B cell (primary cell): ENCODE data around the gene SERP1.

Experiments
- EZH2 ChIP-seq: IDR thresholded peaks from 2 replicates; pipeline ENCODE4 v1.6.1; 2012; ENCODE audit warnings: borderline replicate concordance, low read depth, mild to moderate bottlenecking, moderate library complexity, low read length; ENCODE audit not compliant: insufficient read depth, poor library complexity, severe bottlenecking
- TF ChIP-seq, protein P1 (sequence below): fragments of 200-600 bp; IDR thresholded peaks from one replicate; pipeline ENCODE4 v1.8.0; 2022; ENCODE audit warnings: antibody characterized with exemption, mild to moderate bottlenecking

DNA sequence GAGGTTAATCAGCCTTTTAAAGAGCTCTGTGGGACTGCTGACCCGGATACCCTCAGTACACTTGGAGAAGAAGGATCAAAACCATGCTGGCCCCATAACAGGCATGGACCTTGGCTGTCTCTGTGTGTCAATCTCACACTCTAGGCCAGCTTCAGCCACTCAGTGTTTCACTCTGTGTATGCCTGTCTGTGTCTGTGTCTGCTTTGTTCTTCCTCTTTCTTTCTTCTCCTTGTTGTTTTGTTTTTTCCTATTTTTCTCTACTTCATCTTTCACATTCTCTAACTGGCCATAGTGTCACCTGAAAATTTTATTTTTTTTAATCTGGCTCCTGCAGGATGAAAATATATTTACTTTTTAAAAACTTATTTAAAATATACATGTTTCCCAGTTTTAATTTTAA lies 51.1 kb downstream of the SERP1 start:
- TF ChIP-seq, protein P1, sequence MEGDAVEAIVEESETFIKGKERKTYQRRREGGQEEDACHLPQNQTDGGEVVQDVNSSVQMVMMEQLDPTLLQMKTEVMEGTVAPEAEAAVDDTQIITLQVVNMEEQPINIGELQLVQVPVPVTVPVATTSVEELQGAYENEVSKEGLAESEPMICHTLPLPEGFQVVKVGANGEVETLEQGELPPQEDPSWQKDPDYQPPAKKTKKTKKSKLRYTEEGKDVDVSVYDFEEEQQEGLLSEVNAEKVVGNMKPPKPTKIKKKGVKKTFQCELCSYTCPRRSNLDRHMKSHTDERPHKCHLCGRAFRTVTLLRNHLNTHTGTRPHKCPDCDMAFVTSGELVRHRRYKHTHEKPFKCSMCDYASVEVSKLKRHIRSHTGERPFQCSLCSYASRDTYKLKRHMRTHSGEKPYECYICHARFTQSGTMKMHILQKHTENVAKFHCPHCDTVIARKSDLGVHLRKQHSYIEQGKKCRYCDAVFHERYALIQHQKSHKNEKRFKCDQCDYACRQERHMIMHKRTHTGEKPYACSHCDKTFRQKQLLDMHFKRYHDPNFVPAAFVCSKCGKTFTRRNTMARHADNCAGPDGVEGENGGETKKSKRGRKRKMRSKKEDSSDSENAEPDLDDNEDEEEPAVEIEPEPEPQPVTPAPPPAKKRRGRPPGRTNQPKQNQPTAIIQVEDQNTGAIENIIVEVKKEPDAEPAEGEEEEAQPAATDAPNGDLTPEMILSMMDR = no peak
- TF ChIP-seq EZH2 = no peak
